Stimulated activated CD8-positive, alpha-beta memory T cell treated with anti-CD3 and anti-CD28 coated beads, Interleukin-4, amount 100 ng/mL, for 1 hour (primary cell): Measurements from ENCODE around the gene TEKT1.
"Not testable (repeated sequence)": the region's sequence is repeated elsewhere in the genome, so short reads cannot be mapped to it uniquely, and the experiment has no call there.

ENCODE experiments used
- DNase-seq, 2 donors: peaks; one replicate each; pipeline ENCODE4 v3.0.0-alpha.2; 2020; ENCODE audit warnings: low read depth in 2 of 2, low spot score in 1 of 2

TEKT1 gene

DNA sequence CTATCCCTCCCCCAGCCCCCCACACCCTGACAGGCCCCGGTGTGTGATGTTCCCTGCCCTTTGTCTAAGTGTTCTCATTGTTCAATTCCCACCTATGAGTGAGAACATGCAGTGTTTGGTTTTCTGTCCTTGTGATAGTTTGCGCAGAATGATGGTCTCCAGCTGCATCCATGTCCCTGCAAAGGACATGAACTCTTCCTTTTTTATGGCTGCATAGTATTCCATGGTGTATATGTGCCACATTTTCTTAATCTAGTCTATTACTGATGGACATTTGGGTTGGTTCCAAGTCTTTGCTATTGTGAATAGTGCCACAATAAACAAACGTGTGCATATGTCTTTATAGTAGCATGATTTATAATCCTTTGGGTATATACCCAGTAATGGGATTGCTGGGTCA, 15.2 kb downstream of the TEKT1 start:
- DNase-seq: not testable (repeated sequence)

DNA sequence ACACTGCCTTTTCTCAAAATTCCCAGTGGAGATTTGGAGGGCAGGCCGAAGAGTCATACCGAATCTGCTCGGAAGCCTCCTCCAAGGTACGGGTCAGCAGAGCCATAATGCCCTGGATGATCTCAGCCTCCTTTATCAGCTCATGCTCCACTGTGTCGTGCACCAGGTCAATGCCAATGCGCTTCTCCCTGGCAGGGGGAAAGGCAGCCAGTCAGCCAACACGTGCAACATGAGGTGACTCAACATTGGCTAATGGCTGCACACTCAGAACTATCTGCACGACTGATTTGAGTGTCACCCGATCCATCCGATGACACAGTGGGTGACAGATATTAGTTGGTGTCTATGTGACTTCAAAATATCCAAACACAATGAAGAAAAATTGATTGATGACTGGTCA, 15.8 kb downstream of the TEKT1 start:
- no peak for DNase-seq

DNA sequence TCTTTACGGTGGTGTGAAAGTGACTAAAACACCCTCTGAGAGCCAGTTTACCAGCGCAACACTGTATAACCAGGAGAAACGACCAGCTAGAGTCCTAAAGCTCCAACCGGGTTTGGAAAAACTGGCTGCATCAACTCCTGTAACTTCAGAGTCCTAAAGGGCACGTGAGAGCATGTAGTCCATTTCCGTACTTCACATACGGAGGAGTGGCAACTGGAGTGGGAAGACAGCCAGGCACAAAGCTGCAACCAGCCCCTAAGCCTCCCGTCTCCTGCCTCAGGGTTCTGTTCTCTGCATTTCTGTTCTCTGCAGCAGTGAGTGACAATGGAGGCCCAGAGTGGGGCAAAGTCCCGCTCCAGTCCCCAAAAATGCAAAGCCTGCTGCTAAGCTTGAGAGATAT, 19.2 kb downstream of the TEKT1 start:
- no peak for DNase-seq

DNA sequence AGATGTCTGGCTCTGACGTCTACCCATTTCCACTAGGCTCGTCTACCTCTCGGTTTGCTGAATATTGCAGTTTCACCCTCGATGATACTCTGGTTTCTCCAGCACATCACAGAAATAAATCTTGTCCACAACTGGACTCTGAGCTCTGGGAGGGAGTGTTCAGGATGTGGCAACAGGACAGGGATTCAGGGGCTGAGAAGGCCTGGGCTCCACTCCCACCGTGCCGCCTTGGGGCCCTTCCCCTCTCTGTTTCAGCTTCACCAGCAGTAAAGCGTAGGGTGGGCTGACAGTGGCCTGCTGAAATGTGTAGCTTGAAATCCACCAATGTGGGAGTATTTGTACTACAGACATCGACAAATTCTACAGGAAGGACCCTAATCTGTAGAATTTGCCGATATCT, 20.0 kb downstream of the TEKT1 start:
- DNase-seq: no peak

DNA sequence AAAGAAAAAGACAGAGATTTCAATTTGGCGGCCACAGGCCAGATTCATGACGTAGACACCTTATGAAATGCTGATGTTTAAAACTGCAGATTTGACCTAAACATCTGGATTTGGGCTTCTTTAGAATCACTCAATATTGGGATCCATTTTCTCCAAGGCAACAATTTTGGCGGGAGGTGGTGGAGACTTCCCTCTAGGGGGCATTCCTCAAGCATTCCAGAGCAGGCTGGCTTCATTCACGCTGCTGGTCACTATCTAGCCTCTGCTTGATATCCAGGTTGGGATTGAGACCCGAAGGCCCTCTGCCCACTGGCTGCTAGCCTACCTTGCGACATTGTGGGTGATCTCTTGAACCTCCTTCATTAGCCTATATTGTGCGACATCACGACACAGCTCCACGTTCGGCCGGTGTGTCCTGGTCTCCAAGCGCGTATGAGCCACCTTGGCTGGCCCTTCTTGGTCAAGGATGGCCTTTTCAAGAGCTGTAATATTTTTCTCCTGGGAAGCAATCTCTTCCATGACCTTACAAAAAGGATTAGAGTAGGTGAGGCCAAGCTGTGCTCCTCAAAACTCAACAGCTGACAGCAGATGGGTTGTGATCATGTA, 31.0 kb downstream of the TEKT1 start:
- DNase-seq: no peak

DNA sequence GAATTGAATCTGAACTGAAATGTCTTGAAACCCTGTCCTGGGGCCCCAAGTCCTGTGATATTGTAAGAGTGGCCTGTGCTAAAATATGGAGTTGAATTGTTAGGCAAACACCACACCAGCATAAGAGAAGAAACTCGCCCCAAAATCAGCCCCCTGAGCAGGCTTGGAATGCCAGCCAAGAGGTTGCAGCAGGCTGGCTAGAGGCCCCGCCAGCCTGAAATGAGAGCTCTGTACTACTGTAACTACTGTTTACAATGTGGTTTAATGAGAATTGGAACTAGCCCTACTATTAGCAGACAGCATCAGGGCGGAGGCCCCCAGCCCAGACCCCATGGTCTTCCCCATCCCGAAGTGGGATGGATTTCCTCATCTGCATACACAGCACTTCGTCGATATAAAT, 31.8 kb downstream of the TEKT1 start:
- no peak for DNase-seq

DNA sequence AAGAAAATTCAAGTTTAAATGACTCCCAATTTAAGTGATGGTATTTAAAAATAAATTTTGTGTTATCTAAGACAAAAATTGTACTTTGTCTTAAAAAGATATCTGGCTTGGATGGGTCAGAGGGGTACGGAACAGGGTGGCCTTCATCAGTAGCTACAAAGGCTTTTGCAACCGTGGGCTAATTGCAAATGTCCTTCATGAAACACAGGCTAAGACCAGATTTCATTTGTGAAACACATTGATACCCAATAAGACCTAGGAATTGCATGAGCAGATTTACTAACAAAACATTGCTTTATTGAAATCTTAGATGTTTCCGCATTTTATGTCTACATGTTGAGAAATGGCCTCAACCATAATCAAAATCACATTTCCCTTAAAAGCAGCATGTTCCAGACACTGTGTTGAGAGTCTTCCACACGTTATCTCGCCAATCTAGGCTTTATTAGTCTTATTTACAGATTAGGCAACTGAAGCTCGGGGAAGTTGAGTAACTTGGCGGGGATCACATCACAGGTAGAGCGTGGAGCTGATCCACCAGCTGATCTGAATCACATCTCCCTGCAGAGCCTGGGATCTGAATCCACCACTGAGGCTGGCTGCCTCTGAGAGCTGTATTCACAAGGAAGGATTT, 33.7 kb downstream of the TEKT1 start:
- DNase-seq: no peak

DNA sequence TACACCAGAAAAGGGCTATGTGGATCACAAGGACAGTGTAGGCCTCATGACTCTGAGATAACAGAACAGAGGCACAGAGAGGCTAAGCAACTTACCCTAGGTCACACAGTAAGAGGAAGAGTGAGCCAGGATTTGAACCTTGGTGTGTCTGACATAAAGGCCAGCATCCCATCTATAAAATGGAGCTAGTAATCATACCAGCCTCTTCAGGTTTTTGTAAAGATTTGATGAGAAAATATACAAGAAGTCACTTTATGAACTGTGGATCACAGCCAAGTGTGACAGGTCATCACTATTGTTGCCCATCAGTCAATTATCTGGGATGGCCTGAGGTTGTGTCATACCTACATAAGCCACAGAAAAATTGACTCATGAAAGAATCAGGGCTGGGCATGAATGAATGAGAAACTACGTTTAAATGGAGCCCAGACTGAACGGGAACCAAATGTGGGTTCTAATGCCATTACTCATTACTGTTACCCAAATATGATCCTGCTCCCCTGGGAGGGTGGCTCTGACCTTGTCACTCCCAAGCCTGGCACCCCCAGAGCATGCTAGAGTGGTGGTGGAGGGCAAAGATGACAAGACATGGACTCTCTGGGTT, 34.5 kb downstream of the TEKT1 start:
- DNase-seq: no peak

DNA sequence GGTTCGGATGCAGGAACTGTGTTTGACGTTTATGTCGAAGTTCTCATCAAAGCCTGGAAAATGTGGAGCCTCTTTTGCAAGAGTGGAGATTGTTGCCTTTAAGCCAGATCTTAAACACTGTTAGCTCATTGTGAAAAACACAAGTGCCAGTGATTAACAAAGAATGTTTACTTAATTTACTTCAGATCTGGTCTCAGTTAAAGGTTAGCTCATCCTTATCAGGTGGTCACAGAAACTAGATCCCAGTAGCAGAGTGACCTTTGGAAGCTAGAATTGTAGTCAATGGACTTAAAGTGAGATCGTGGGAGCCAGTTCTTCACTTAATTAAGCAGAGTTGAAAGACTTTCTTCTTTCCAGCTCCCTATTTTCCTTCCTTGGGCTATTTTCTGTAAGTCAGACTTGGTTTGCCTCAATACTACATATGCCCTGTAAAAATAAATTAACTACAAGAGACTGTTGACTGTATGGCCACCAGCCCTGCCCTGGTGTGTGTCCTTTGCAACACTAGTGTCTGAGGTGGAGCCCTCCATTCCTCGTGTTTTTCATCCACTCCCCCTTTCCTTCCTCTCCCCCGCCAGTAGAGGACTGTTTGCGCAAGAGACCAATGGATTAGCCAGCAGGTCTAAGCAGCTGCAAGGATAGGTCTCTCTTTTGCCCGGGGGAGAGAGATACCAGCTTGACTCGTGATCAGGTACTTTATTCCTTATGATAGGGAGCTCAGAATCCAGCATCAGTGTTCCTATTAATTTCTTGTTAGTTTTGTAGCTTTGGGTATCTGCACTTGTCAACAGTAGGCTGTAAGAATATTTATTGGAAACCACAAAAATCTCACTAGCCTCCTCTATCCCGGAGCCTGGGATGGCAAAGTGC, 35.3 kb downstream of the TEKT1 start:
- DNase-seq: no peak

DNA sequence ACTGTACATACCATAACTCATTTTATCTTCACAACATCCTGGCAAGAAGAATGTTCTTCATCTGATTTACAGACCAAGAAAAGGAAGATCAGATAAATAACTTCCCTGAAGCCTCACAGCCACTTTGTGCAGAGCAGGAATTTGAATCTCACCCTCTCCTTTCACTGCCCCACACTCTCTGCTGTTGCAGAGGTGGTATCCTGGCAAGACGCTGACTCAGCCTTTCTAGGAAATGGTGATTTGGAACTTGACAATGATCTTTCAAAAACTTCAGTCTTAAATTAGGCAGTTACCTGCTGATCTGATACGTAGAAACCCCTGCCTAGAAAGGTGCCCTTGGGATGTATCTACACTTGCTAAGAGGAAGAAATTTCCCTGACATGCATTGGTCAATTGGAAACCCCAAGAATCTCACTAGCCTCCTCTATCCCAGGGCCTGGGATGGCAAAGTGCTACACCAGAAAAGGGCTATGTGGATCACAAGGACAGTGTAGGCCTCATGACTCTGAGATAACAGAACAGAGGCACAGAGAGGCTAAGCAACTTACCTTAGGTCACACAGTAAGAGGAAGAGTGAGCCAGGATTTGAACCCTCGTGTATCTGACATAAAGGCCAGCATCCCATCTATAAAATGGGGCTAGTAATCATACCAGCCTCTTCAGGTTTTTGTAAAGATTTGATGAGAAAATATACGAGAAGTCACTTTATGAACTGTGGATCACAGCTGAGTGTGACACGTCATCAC, 37.6 kb downstream of the TEKT1 start:
- DNase-seq: no peak

DNA sequence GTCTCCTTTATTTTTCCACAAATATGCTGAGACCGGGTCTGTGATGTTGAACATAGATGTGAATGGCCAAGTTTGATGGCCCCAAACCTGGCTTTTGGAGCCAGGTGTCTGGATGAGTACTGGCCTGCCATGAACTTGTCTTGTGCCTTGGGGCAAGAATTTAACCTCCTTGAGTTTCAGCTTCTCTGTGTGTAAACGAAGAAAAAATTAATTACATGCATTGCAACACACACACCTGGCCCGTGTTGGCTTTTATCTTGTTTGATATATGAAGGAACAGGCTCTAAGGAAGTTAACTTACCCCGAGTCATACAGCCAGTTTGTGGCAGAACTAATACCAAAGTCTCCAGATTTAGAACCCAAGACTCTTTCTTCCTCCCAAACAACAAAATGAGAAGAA, 42.4 kb downstream of the TEKT1 start:
- no peak for DNase-seq

DNA sequence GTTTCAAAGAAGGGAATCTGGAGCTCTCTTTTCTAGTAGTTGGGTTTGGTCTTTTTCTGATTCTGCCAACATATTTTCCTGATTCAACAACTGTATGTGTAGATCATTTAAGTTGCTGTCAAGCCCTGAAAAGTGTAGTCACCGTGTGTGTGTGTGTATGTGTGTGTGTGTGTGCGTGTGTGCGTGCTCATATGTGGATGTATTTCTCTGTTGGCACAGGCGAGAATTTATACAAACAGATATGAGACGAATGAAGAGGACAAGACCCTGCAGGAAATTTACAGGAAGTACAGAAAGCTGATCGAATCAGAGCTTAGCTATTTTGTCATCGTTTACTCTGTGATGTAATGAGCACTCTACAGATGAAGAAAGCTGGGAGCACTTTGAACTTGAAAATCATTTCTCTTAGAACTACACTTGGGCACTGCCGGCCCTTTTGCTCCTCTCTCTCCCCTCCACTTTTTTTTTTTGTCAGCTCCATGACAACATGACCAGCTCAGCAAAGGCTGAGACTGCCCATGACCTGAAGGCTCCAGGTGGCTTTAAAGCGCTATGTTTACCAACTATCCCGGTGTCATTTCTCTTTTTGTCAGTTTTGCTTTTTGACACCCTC, 44.3 kb downstream of the TEKT1 start:
- DNase-seq: no peak

DNA sequence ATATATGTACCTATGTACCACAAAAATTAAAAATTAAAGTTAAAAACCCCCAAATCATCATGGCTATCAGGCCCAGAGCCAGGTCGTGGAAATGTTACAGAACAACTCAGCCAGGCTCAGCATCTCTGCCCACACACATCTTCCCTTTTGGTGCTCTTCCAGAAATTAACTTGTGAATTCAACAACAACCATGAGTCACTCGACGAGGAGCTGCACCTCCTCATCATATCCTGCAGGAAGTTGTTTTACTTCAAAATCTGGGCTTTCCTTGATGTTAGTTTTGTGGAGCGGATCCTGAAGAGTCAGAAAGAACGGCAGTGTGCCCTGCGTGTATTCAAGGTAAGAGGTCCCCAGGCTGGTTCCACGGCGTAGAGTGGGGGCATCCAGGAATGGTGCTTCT, 44.9 kb downstream of the TEKT1 start:
- no peak for DNase-seq

DNA sequence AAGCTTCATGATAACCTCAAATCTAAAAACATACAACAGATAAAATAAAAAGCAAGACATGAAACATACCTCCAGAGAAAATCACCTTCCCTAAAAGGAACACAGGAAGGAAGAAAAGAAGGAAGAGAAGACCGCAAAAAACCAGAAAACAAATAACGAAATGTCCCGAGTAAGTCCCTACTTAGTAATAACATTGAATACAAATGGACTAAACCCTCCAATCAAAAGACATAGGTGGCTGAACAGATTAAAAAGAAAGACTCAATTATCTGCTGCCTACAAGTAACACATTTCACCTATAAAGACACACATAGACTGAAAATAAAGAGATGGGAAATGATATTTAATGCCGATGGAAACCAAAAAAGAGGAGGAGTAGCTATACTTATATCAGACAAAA, 49.3 kb downstream of the TEKT1 start:
- DNase-seq: no peak

DNA sequence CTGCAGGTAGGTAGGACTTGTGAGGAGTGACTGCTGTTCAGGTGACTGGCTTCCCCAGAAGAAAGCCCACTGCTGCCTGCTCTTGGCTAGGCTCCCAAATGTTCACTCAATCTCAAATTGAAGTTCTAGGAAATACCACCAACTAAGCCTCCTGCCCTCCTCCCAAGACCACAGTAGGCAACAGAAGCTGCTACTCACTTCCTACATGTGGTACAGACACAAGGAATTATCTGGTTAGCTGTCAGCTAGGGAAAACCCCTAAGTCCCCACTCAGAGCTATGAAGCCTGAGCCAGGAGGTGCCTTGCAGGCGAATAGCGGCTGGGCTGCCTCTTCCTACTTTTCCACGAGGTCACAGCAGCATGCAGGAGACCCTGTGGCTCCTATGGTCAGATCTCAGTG, 50.6 kb downstream of the TEKT1 start:
- DNase-seq: no peak

DNA sequence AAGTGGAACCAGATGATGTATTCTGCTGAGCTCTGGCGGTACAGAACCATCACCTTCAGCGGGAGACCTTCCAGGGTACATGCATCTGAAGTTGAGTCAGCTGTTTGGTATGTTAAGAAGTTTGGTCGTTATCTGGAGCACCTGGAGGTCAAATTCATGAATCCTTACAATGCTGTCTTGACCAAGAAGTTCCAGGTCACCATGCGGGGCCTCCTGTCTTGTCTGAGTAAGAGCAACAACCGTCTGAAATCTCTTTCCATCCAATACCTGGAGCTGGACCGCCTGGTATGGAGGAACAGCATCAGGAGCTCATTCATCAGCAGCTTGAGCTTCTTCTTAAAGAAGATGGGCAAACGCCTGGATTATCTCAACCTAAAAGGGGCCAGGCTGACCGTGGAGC, 51.5 kb downstream of the TEKT1 start:
- DNase-seq: no peak

DNA sequence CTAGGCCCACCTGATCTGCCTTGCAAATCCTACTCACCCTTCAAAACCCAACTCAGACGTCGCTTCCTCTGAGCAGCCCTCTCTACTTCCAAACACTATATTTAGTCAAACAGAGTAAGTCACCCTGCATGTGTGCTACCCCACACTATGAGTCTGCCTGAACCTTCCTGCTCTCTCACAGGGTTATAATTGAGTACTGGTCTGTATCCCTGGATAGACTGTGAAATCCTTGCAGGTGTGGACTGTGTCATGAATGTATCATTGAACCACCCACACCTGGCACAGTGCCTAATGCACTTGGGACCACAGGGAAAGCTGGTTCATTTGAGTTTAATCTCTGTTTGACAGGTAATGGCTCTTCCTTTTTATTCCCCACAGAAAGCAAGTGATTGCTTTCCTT, 52.1 kb downstream of the TEKT1 start:
- no peak for DNase-seq

DNA sequence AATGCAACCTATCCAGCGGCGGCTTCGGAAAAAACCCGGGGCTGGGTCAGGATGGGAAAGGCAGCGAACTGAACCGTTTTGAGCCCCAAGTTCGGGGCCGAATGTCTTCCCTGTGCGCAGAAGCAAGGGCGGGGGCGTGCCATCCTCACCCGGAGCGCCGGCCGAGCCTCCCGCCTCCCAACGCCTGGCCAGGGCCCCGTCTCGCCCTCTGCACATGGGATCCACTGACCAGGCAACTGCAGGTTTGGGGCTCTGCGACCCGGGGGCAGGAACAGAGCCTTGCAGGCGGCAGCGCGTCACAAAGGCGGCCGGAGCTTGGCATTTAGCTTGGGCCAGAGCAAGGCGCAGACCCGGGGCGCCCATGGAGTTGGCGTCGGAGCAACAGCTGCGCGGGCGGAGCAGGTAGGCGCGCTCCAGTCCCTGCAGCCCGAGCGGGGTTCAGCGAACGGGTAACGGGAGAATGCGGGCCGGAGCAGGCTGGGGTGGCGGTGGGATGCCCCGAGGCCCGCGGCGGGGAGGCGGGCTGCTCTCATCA, 55.6 kb downstream of the TEKT1 start, which contains the start of gene FBXO39:
Gene FBXO39, plus strand, starts transcription at position 345 of the 535 bp plus-strand sequence. CDS start 3,654 bp downstream, outside the sequence.
- DNase-seq: no peak

DNA sequence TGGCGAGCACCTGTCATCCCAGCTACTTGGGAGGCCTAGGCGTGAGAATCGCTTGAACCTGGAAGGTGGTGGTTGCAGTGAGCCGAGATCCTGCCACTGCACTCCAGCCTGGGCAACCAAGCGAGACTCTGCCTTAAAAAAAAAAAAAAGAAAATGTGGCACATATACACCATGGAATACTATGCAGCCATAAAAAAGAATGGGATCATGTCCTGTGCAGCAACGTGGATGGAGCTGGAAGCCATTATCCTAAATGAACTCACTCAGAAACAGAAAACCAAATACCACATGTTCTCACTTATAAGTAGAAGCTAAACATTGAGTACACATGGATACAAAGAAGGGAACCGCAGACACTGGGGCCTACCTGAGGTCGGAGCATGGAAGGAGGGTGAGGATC, 56.6 kb downstream of the TEKT1 start:
- not testable (repeated sequence) for DNase-seq

DNA sequence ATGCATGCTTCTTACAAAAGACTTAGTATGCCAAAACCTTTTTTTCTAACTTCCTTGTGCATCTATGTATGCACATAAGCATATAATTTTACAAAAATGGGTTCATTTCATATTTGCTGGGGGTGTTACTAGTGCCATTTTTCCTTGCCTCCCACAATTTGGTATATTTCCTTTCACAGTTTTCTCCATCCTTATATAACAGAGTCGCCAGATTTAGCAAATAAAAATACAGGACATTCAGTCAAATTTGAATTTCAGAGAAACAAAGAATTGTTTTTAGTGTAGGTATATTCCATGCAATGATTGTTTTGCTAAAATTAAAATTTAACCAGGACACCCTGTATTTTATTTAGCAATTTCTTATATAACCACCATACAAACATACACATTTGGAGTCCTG, 59.5 kb downstream of the TEKT1 start:
- DNase-seq: no peak
